ENCODE data around the gene GAS6. TPM values are rescaled to one million over a fixed set of nuclear protein-coding genes. Genes with fewer than 3 reads are reported as not detected.
"Not testable (repeated sequence)": the region's sequence is repeated elsewhere in the genome, so short reads cannot be mapped to it uniquely, and the experiment has no call there.

The GAS6 gene
- total RNA-seq, 1 experiment from 2014 or later: 41.7 TPM

- no peak for DNase-seq (ENCODE audit: low read depth in 1 of 2, low spot score in 2 of 2)
- no peak overlapping the region for H3K4me3 ChIP-seq
- no peak overlapping the region for H3K27ac ChIP-seq
- no peaks in the 10 kb centered on the region for H3K36me3 ChIP-seq
- no peaks in the 10 kb centered on the region for H3K9me3 ChIP-seq (replicated peaks)
- H3K4me1 ChIP-seq (replicated peaks): no peaks in the 10 kb centered on the region
- H3K27me3 ChIP-seq (replicated peaks): no peaks in the 10 kb centered on the region
Measured at GRCh38 chr13:113869263-113869662, 5.4 kb upstream of the GAS6 start.

GRCh38 chr13:113867913-113868312 lies 4.0 kb upstream of the GAS6 start:
- not testable (repeated sequence) for H3K36me3 ChIP-seq; H3K4me1 ChIP-seq (replicated peaks); H3K4me3 ChIP-seq; H3K27ac ChIP-seq; H3K9me3 ChIP-seq (replicated peaks); DNase-seq (ENCODE audit: low read depth in 1 of 2, low spot score in 2 of 2); H3K27me3 ChIP-seq (replicated peaks)

GRCh38 chr13:113865427-113865826 lies 1.6 kb upstream of the GAS6 start:
- Histone ChIP-seq H3K4me1 (replicated peaks) (peaks cover 9% of the 10 kb centered on the region), H3K4me3 (no peak overlapping the region), H3K36me3 (no peaks in the 10 kb centered on the region; the same call in 1 of the 2 replicates), H3K9me3 (replicated peaks) (no peaks in the 10 kb centered on the region; the same call in 1 of the 2 replicates), H3K27me3 (replicated peaks) (no peaks in the 10 kb centered on the region), H3K27ac (no peak overlapping the region)
- no peak for DNase-seq (ENCODE audit: low read depth in 1 of 2, low spot score in 2 of 2)

GRCh38 chr13:113864273-113864890 lies 506 bp upstream of the GAS6 start:
- H3K9me3 ChIP-seq (replicated peaks): no peaks in the 10 kb centered on the region; the same call in 1 of the 2 replicates
- H3K4me3 ChIP-seq: peak overlapping the region; percentile 80
- peak in 1 of 2 experiments; percentile 12 for DNase-seq (ENCODE audit: low read depth in 1 of 2, low spot score in 2 of 2)
- no peaks in the 10 kb centered on the region for H3K27me3 ChIP-seq (replicated peaks)
- no peak overlapping the region for H3K27ac ChIP-seq
- no peaks in the 10 kb centered on the region; the same call in 1 of the 2 replicates for H3K36me3 ChIP-seq
- H3K4me1 ChIP-seq (replicated peaks): peaks cover 9% of the 10 kb centered on the region

- Histone ChIP-seq H3K4me3 (peak overlapping the region; percentile 80), H3K36me3 (no peaks in the 10 kb centered on the region; the same call in 1 of the 2 replicates), H3K27ac (no peak overlapping the region), H3K27me3 (replicated peaks) (no peaks in the 10 kb centered on the region), H3K9me3 (replicated peaks) (no peaks in the 10 kb centered on the region; the same call in 1 of the 2 replicates), H3K4me1 (replicated peaks) (peaks cover 9% of the 10 kb centered on the region)
- DNase-seq (ENCODE audit: low read depth in 1 of 2, low spot score in 2 of 2): peak in 1 of 2 experiments; percentile 26
Measured at GRCh38 chr13:113862931-113863523, 849 bp downstream of the GAS6 start.

GRCh38 chr13:113862191-113862930 lies 1.5 kb downstream of the GAS6 start:
- Histone ChIP-seq H3K36me3 (no peaks in the 10 kb centered on the region; the same call in 1 of the 2 replicates), H3K27ac (no peak overlapping the region), H3K4me3 (peak overlapping the region; percentile 80), H3K4me1 (replicated peaks) (peaks cover 9% of the 10 kb centered on the region), H3K9me3 (replicated peaks) (no peaks in the 10 kb centered on the region; the same call in 1 of the 2 replicates), H3K27me3 (replicated peaks) (no peaks in the 10 kb centered on the region)
- DNase-seq (ENCODE audit: low read depth in 1 of 2, low spot score in 2 of 2): no peak

GRCh38 chr13:113861433-113862030 lies 2.3 kb downstream of the GAS6 start:
- H3K4me3 ChIP-seq: no peak overlapping the region
- H3K4me1 ChIP-seq (replicated peaks): peaks cover 14% of the 10 kb centered on the region
- no peaks in the 10 kb centered on the region for H3K27me3 ChIP-seq (replicated peaks)
- DNase-seq (ENCODE audit: low read depth in 1 of 2, low spot score in 2 of 2): no peak
- no peaks in the 10 kb centered on the region; the same call in 1 of the 2 replicates for H3K9me3 ChIP-seq (replicated peaks)
- no peak overlapping the region for H3K27ac ChIP-seq
- peaks cover 1% of the 10 kb centered on the region for H3K36me3 ChIP-seq

- H3K36me3 ChIP-seq: peaks cover 7% of the 10 kb centered on the region
- no peak overlapping the region for H3K27ac ChIP-seq
- H3K27me3 ChIP-seq (replicated peaks): no peaks in the 10 kb centered on the region
- H3K9me3 ChIP-seq (replicated peaks): no peaks in the 10 kb centered on the region; the same call in 1 of the 2 replicates
- H3K4me1 ChIP-seq (replicated peaks): peaks cover 19% of the 10 kb centered on the region
- no peak overlapping the region for H3K4me3 ChIP-seq
- peak in 1 of 2 experiments; percentile 42 for DNase-seq (ENCODE audit: low read depth in 1 of 2, low spot score in 2 of 2)
Measured at GRCh38 chr13:113860665-113861432, 3.0 kb downstream of the GAS6 start.

GRCh38 chr13:113860051-113860664 lies 3.7 kb downstream of the GAS6 start:
- H3K27ac ChIP-seq: no peak overlapping the region
- peaks cover 19% of the 10 kb centered on the region for H3K4me1 ChIP-seq (replicated peaks)
- H3K27me3 ChIP-seq (replicated peaks): no peaks in the 10 kb centered on the region
- DNase-seq (ENCODE audit: low read depth in 1 of 2, low spot score in 2 of 2): no peak
- no peaks in the 10 kb centered on the region; the same call in 1 of the 2 replicates for H3K9me3 ChIP-seq (replicated peaks)
- H3K36me3 ChIP-seq: peaks cover 7% of the 10 kb centered on the region
- H3K4me3 ChIP-seq: no peak overlapping the region

- Histone ChIP-seq H3K27ac (no peak overlapping the region), H3K36me3 (peaks cover 7% of the 10 kb centered on the region), H3K9me3 (replicated peaks) (no peaks in the 10 kb centered on the region; the same call in 1 of the 2 replicates), H3K4me1 (replicated peaks) (peaks cover 19% of the 10 kb centered on the region), H3K4me3 (no peak overlapping the region), H3K27me3 (replicated peaks) (no peaks in the 10 kb centered on the region)
- DNase-seq (ENCODE audit: low read depth in 1 of 2, low spot score in 2 of 2): no peak
Measured at GRCh38 chr13:113859311-113860050, 4.4 kb downstream of the GAS6 start.

- no peaks in the 10 kb centered on the region for H3K9me3 ChIP-seq (replicated peaks)
- no peak for DNase-seq (ENCODE audit: low read depth in 1 of 2, low spot score in 2 of 2)
- no peak overlapping the region for H3K4me3 ChIP-seq
- H3K36me3 ChIP-seq: peaks cover 7% of the 10 kb centered on the region; the same call in 1 of the 2 replicates
- H3K4me1 ChIP-seq (replicated peaks): peaks cover 10% of the 10 kb centered on the region
- H3K27ac ChIP-seq: no peak overlapping the region
- H3K27me3 ChIP-seq (replicated peaks): no peaks in the 10 kb centered on the region
Measured at GRCh38 chr13:113857531-113858195, 6.2 kb downstream of the GAS6 start.

GRCh38 chr13:113856716-113857065 lies 7.2 kb downstream of the GAS6 start:
- Histone ChIP-seq H3K36me3 (peaks cover 7% of the 10 kb centered on the region; the same call in 1 of the 2 replicates), H3K4me1 (replicated peaks) (peaks cover 10% of the 10 kb centered on the region), H3K27ac (no peak overlapping the region), H3K9me3 (replicated peaks) (no peaks in the 10 kb centered on the region), H3K27me3 (replicated peaks) (no peaks in the 10 kb centered on the region), H3K4me3 (no peak overlapping the region)
- peak in 1 of 2 experiments; percentile 45 for DNase-seq (ENCODE audit: low read depth in 1 of 2, low spot score in 2 of 2)
